GM12878 (cell line): ENCODE data around the gene HRH3. TPM values are rescaled to one million over a fixed set of nuclear protein-coding genes. Genes with fewer than 3 reads are reported as not detected.

Experiments used
- ATAC-seq: fragments of 200-7000 bp; cut with Tn5 transposase; 3 replicates; pipeline ENCODE4 v1.9.1; 2020; ENCODE audit warnings: mild to moderate bottlenecking, moderate library complexity
- BruUV-seq: library from RNA; stranded (reverse); fragments of 400-500 nt; replicated peaks from 2 replicates; lab custom pipeline; 2021; lab: Mats Ljungman, UMichigan
- CTCF ChIA-PET: fragments of 300-600 bp; sonication (Branson Sonifier 250); formaldehyde crosslinking; extraction: SDS; loops from one replicate; lab custom pipeline; 2021; ENCODE audit warnings: inconsistent platforms; lab: Yijun Ruan, JAX
- POLR2A ChIA-PET: fragments of 350-600 bp; formaldehyde crosslinking; extraction: SDS; loops from one replicate; lab custom pipeline; 2021; ENCODE audit warnings: inconsistent platforms; lab: Charles Lee
- RAD21 ChIA-PET: fragments of 300-600 bp; sonication (Branson Sonifier 250); formaldehyde crosslinking; loops from one replicate; lab custom pipeline; 2023; ENCODE audit warnings: antibody characterized with exemption; ENCODE audit not compliant: unreplicated experiment; lab: Charles Lee
- SMC1A ChIA-PET: fragments of 300-600 bp; sonication (Branson Sonifier 250); formaldehyde crosslinking; loops from one replicate; lab custom pipeline; 2023; ENCODE audit not compliant: unreplicated experiment, uncharacterized antibody; lab: Charles Lee
- DNase-seq: peaks from one replicate; pipeline ENCODE4 v3.0.0-alpha.2; 2011; ENCODE audit warnings: low read depth, low spot score
- FAIRE-seq: peaks from 3 replicates; lab custom pipeline; 2011; peaks lifted over from hg19 to GRCh38; lab: Jason Lieb, UNC
- H2AFZ ChIP-seq: 2 replicates; pipeline ENCODE4 v1.6.0; 2011; ENCODE audit warnings: low read depth, low read length, control low read depth; ENCODE audit not compliant: control insufficient read depth
- H3K27ac ChIP-seq: 2 replicates; pipeline ENCODE4 v1.5.1; 2011; ENCODE audit warnings: control low read depth; ENCODE audit not compliant: control insufficient read depth, insufficient read depth
- H3K27me3 ChIP-seq, 2 experiments: replicated peaks in 1 of 2; 2 replicates each; pipeline versions ENCODE4 v1.6.0 to v1.6.1; 2011; ENCODE audit warnings: low read length in 1 of 2; ENCODE audit not compliant: control insufficient read depth in 2 of 2, insufficient read depth in 2 of 2
- H3K36me3 ChIP-seq, 2 experiments: 2 replicates each; pipeline ENCODE4 v1.5.1; 2011; ENCODE audit warnings: low read length in 1 of 2; ENCODE audit not compliant: control insufficient read depth in 2 of 2, insufficient read depth in 2 of 2
- H3K4me1 ChIP-seq: 2 replicates; pipeline ENCODE4 v1.6.1; 2011; ENCODE audit warnings: mild to moderate bottlenecking, low read length, moderate library complexity, mixed read lengths; ENCODE audit not compliant: control insufficient read depth, insufficient read depth
- H3K4me2 ChIP-seq: 2 replicates; pipeline ENCODE4 v1.6.0; 2011; ENCODE audit warnings: control low read depth; ENCODE audit not compliant: control insufficient read depth, insufficient read depth
- H3K4me3 ChIP-seq: fragments of 200-600 bp; sonication (generic); 2 replicates; pipeline ENCODE4 v1.5.1; 2016
- H3K79me2 ChIP-seq: 2 replicates; pipeline ENCODE4 v1.6.0; 2011; ENCODE audit warnings: low read length; ENCODE audit not compliant: control insufficient read depth, insufficient read depth
- H3K9ac ChIP-seq: 2 replicates; pipeline ENCODE4 v1.8.0; 2011; ENCODE audit warnings: low read length, control low read depth, mixed read lengths; ENCODE audit not compliant: control insufficient read depth, insufficient read depth
- H3K9me3 ChIP-seq: replicated peaks from 3 replicates; pipeline ENCODE4 v1.5.1; 2011; ENCODE audit warnings: mild to moderate bottlenecking, low read length; ENCODE audit not compliant: control insufficient read depth, insufficient read depth
- H4K20me1 ChIP-seq: 2 replicates; pipeline ENCODE4 v1.6.0; 2011; ENCODE audit not compliant: control insufficient read depth, insufficient read depth
- ATF7 ChIP-seq: fragments of 450-650 bp; IDR thresholded peaks from 2 replicates; pipeline ENCODE4 v1.6.1; 2016; ENCODE audit warnings: low read depth, mild to moderate bottlenecking
- CHD4 ChIP-seq: fragments of 200-600 bp; sonication (generic); IDR thresholded peaks from 2 replicates; pipeline ENCODE4 v1.6.1; 2016; ENCODE audit warnings: mild to moderate bottlenecking
- EGR1 ChIP-seq, 2 experiments: IDR thresholded peaks; 1 replicate in 1 of 2; 2 replicates in 1 of 2; pipeline ENCODE4 v1.6.1; 2011 to 2012; ENCODE audit warnings: low read depth in 2 of 2, low read length in 2 of 2, borderline replicate concordance in 1 of 2, mild to moderate bottlenecking in 1 of 2, moderate library complexity in 1 of 2
- FOXK2 ChIP-seq: fragments of 450-650 bp; IDR thresholded peaks from 2 replicates; pipeline ENCODE4 v1.6.1; 2017; ENCODE audit warnings: mild to moderate bottlenecking, moderate library complexity
- FOXM1 ChIP-seq: IDR thresholded peaks from 2 replicates; pipeline ENCODE4 v1.6.1; 2012; ENCODE audit warnings: low read depth, mild to moderate bottlenecking, inconsistent platforms, low read length, moderate library complexity
- KAT2A ChIP-seq: conservative IDR thresholded peaks from 2 replicates; pipeline ENCODE4 v1.6.1; 2011; ENCODE audit warnings: low read depth, low read length; ENCODE audit not compliant: control insufficient read depth
- PRDM15 ChIP-seq: fragments of 450-650 bp; formaldehyde crosslinking; IDR thresholded peaks from 2 replicates; pipeline ENCODE4 v1.4.0; 2020; ENCODE audit warnings: mild to moderate bottlenecking, moderate library complexity
- RCOR1 ChIP-seq: conservative IDR thresholded peaks from 2 replicates; pipeline ENCODE4 v1.6.1; 2012; ENCODE audit warnings: low read depth, low read length, improper control_type of control experiment
- SMAD1 ChIP-seq: fragments of 450-650 bp; IDR thresholded peaks from 2 replicates; pipeline ENCODE4 v1.6.1; 2018; ENCODE audit warnings: mild to moderate bottlenecking, low read depth; ENCODE audit not compliant: partially characterized antibody
- STAT1 ChIP-seq: fragments of 450-650 bp; conservative IDR thresholded peaks from 2 replicates; pipeline ENCODE4 v1.6.1; 2014; ENCODE audit warnings: antibody characterized with exemption, mild to moderate bottlenecking
- STAT3 ChIP-seq: IDR thresholded peaks from 2 replicates; pipeline ENCODE4 v1.6.1; 2011; ENCODE audit warnings: low read depth, low read length, improper control_type of control experiment
- TCF3 ChIP-seq: IDR thresholded peaks from 2 replicates; pipeline ENCODE4 v1.6.1; 2012; ENCODE audit warnings: low read depth, mild to moderate bottlenecking, low read length, borderline replicate concordance; ENCODE audit not compliant: insufficient read depth
- TCF7 ChIP-seq: IDR thresholded peaks from 2 replicates; pipeline ENCODE4 v1.6.1; 2014; ENCODE audit warnings: antibody characterized with exemption, borderline replicate concordance
- ZBED1 ChIP-seq: IDR thresholded peaks from 2 replicates; pipeline ENCODE4 v1.6.1; 2016; ENCODE audit warnings: borderline replicate concordance
- ZNF274 ChIP-seq: IDR thresholded peaks from one replicate; pipeline ENCODE4 v1.8.0; 2011; ENCODE audit not compliant: insufficient read length, insufficient read depth
- WGBS: methylation state at CpG from one replicate; pipeline ENCODE4 v1.1.6; 2016; ENCODE audit warnings: low lambda C conversion rate; ENCODE audit not compliant: insufficient replicate concordance, insufficient coverage; ENCODE audit errors: missing lambda C conversion rate; 5-methylcytosine and 5-hydroxymethylcytosine counted together
- in situ Hi-C: fragments of 300-500 bp; cut with MboI; formaldehyde crosslinking; loops from 9 replicates; pipeline ENCODE4 v1.14.3; 2018; ENCODE audit warnings: mixed read lengths
- intact Hi-C: fragments of 100-400 bp; cut with micrococcal nuclease; formaldehyde crosslinking; loops from one replicate; pipeline ENCODE4 v1.14.2; 2022; ENCODE audit not compliant: unreplicated experiment
- polyA plus RNA-seq, 11 experiments: library from polyadenylated mRNA; depleted of rRNA in 4 of 11; unstranded in 6 of 11; stranded (reverse) in 5 of 11; fragments of >200 nt; fragmentation: Nextera tagmentation in 4 of 11; fragmentation: Illumina TruSeq in 1 of 11; extraction: Ambion mirVana in 4 of 11; extraction: Trizol in 1 of 11; gene quantifications; 1 replicate in 1 of 11; 2 replicates in 10 of 11; pipeline versions ENCODE4 v1.2.1 to v1.2.3, GENCODE V29; 2011 to 2016; ENCODE audit warnings: inconsistent platforms in 2 of 11, missing spikeins in 2 of 11, low read depth in 1 of 11
- total RNA-seq, 4 experiments: library from RNA; depleted of rRNA in 3 of 4; stranded (reverse); fragments of >200 nt in 3 of 4; fragmentation: Illumina TruSeq in 1 of 4; extraction: Trizol in 1 of 4; gene quantifications; 2 replicates each; pipeline versions ENCODE4 v1.2.1 to v1.2.3, GENCODE V29; 2013 to 2021
- TF ChIP-seq, protein P1 (sequence below): IDR thresholded peaks from 2 replicates; pipeline ENCODE4 v1.6.1; 2012; ENCODE audit warnings: improper control_type of control experiment, low read depth, low read length; ENCODE audit not compliant: insufficient replicate concordance

HRH3 gene
- total and polyA plus RNA-seq, 10 of the 15 experiments (the other 5 are each of a cell fraction or from before 2014, with no cell fraction given) = not detected

DNA sequence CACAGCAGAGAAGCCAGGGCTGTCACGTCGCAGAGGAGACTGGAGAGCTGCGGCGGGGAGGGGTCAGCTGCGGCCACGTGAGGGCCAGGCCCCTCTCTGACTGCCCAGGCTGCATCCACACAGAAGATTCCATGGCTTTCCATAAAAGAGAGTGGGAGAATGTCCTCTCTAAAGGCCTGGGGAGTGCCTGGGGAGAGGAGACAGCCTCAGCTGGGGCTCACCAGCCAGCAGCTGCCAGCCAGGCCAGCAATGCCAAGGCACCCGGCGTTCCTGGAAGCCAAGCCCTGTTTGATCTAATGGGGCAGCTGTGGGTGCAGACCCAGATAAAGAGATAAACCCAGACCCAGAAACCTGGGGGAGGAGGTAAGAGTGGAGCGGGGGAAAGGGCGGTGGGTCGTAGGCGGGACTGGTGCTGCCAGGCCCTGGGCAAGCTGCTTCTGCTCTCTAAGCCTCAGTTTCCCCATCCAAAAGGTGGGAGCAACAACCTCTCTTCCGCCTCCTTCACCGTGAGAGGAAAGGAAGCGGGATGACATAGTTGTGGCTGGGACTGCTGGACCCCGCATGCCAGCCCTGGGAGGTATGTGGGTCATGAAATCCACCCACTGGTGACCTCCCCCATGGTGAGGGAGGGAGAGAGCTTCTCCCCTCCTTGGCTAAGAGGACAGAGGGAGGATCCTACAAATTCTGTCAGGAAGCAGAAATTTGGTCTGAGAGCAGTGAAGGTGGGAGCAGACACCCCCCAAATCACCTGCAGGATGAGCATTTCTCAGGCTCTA lies 15.1 kb upstream of the HRH3 start:
- Histone ChIP-seq H3K4me3 (no peak overlapping the region), H3K9ac (no peak overlapping the region), H3K4me1 (peaks cover 11% of the 10 kb centered on the region), H3K27ac (no peak overlapping the region), H3K4me2 (no peak overlapping the region), H2AFZ (no peak overlapping the region), H3K27me3 (no peaks in the 10 kb centered on the region), H3K9me3 (no peaks in the 10 kb centered on the region; the same call in 2 of the 3 replicates), H3K79me2 (peaks cover 14% of the 10 kb centered on the region), H3K36me3 (no peaks in the 10 kb centered on the region), H4K20me1 (no peaks in the 10 kb centered on the region)
- intact Hi-C loops = no loop called here
- no TSS peak for BruUV-seq
- no peak for FAIRE-seq
- in situ Hi-C loops = no loop called here
- no peak for ATAC-seq
- ChIA-PET RAD21 (no interaction called here), POLR2A (no interaction called here), SMC1A (no interaction called here), CTCF (no interaction called here)
- no peak for DNase-seq
- WGBS = 34% methylated on average over 16 of the region's 16 CpGs
- TF ChIP-seq SMAD1 = no peak
- TF ChIP-seq FOXM1 = no peak
- no peak for TF ChIP-seq TCF7
- TF ChIP-seq STAT3 = no peak
- TF ChIP-seq PRDM15 (CRISPR knock-in tag) = no peak
- no peak for TF ChIP-seq ZBED1
- TF ChIP-seq STAT1 = no peak
- TF ChIP-seq TCF3 = no peak
- TF ChIP-seq ATF7 = no peak
- TF ChIP-seq EGR1 (IDR thresholded peaks at IDR 0.05; ENCODE audit: borderline replicate concordance in 1 of 2, low read depth in 2 of 2, low read length in 2 of 2) = no peak
- TF ChIP-seq CHD4 = no peak
- no peak for TF ChIP-seq ZNF274
- TF ChIP-seq, protein P1, sequence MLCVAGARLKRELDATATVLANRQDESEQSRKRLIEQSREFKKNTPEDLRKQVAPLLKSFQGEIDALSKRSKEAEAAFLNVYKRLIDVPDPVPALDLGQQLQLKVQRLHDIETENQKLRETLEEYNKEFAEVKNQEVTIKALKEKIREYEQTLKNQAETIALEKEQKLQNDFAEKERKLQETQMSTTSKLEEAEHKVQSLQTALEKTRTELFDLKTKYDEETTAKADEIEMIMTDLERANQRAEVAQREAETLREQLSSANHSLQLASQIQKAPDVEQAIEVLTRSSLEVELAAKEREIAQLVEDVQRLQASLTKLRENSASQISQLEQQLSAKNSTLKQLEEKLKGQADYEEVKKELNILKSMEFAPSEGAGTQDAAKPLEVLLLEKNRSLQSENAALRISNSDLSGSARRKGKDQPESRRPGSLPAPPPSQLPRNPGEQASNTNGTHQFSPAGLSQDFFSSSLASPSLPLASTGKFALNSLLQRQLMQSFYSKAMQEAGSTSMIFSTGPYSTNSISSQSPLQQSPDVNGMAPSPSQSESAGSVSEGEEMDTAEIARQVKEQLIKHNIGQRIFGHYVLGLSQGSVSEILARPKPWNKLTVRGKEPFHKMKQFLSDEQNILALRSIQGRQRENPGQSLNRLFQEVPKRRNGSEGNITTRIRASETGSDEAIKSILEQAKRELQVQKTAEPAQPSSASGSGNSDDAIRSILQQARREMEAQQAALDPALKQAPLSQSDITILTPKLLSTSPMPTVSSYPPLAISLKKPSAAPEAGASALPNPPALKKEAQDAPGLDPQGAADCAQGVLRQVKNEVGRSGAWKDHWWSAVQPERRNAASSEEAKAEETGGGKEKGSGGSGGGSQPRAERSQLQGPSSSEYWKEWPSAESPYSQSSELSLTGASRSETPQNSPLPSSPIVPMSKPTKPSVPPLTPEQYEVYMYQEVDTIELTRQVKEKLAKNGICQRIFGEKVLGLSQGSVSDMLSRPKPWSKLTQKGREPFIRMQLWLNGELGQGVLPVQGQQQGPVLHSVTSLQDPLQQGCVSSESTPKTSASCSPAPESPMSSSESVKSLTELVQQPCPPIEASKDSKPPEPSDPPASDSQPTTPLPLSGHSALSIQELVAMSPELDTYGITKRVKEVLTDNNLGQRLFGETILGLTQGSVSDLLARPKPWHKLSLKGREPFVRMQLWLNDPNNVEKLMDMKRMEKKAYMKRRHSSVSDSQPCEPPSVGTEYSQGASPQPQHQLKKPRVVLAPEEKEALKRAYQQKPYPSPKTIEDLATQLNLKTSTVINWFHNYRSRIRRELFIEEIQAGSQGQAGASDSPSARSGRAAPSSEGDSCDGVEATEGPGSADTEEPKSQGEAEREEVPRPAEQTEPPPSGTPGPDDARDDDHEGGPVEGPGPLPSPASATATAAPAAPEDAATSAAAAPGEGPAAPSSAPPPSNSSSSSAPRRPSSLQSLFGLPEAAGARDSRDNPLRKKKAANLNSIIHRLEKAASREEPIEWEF = no peak
- no peak for TF ChIP-seq KAT2A
- no peak for TF ChIP-seq RCOR1
- TF ChIP-seq FOXK2 = no peak
